DMS153 treated with DMSO at 0.1 percent for 48 hours (cell line): ENCODE data around the gene LPAR5.

ENCODE experiments used
- DNase-seq: peaks from one replicate; lab custom pipeline; 2025; ENCODE audit not compliant: unreplicated experiment; lab: John Stamatoyannopoulos, UW

Gene LPAR5

DNA sequence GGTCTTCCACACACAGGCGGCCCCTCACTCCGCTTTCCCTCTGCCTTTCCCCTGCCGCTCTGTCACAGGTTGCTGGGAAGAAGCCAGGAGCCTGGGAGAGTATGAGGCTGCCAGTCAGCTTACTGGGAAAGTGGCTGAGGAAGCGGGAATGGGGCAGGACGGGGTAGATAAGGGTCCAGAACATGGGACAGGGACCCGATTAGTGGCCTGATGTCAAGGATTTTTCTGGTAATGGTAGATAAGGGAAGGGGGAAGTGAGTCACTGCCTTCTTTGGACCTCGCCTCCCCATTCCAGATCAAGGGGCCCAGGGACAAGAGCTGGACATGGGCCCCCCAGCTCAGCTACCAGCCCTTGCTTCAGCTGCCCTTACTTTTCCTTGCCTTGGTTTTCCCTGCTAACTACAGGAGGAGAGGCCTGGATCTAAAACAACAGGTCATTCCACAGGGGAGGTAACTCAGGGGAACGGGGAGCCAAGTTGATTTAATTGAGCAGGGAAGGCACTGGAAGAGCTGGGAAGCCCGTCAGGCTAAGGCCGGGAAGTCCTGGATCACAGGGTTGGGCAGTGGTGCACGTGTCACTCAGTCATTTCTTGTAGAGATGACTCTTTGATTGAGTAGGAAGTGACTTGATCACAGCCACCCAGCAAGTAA lies 3.5 kb upstream of the LPAR5 start:
- DNase-seq = no peak

DNA sequence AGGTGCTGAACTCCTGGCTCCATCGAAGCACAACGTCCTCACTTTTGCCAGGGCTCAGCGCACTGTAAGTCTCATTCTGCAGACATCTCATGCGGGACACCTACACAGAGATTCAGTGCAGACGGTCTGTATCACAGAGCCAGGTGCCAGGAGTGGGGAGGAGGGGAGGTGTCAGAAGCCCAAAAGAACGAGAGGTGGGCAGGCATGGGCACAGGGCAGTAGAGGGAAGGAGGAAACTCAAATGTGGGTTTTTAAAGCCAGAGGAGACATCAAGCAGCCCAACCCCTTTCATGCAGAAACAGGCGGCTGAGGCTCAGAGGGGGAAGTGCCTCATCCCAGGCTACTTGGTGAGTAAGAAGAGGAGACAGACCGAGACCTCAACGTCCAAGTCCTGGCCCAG lies 2.5 kb upstream of the LPAR5 start:
- no peak for DNase-seq

- DNase-seq = no peak
Measured at GRCh38 chr12:6635375-6635855, 344 bp downstream of the LPAR5 start.

DNA sequence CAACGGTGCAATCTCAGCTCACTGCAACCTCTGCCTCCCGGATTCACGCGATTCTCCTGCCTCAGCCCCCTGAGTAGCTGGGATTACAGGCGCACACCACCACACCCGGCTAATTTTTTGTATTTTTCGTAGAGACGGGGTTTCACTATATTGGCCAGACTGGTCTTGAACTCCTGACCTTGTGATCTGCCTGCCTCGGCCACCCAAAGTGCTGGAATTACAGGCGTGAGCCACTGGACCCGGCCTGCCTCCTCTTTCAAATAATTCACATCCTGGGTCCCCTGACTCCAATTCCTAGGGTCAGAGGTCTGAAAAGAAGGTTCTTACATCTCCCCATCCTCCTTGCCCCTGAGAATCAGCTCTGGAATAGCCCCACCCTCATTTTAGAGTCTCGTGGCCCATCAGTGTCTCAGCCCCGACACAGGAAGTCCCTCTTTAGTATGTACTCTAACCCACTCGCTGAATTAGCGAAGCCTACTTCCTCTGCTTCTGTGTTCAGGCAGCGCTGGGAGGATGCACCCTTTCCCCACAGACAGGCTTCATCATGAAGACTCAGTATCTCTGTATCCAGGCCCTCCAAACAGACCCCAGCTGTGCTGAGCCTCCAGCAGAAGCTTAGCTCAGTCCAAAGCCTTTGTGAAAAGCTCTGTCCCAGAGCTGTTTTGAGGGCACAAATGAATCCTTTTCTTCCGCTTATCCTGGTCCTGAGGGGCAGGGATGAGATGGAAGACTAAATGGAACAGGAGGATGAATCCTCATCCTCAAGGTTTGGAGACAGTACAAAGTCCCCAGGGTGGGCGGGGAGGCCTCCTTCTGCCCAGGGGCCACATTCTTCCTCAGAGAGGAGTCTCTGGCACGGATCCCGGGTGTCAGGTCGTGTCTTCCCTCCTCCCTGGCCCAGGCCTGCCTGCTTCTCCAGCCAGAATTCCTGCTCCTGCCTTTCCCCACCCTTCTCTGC lies 3.5 kb downstream of the LPAR5 start:
- peak; percentile 17 for DNase-seq

DNA sequence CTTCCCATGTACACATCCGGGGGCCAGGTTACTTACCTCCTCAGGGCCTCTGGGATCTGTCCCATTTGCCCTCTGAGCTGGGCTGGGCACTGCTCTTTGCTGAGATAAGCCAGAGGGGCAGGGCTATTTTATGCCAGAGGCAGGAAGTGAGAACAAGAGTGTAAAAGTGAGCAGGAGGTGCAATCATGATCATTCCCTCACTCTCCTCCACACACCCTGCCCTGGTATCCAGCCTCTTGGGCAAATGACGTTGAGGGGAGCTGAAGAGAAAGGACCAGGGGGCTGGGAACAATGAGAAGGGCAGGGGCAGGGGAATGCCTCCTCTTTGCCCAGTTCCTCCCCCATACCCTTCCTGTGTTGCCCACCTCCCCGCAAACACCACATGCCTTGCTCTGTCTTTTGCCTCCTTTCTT lies 4.2 kb downstream of the LPAR5 start:
- DNase-seq = no peak

DNA sequence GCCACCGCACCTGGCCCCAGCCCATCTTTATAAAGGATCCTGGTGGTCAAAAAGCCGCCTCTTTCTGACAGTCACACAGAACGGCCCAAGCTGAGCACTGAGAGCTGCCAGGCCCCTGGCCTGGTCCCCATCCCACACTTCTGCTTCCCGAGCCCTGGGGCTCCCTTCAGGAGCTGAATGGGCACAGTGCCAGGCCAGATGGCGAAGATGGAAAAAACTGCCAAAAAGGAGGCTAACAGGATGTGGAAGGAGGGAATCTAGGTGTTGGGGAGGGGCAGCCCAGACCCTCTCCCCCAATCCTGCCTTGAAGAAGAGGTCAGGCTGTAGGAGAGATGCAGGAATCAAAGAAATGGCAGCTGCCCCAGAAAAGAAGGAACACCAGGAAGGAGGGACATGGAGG lies 5.0 kb downstream of the LPAR5 start:
- DNase-seq = no peak

GRCh38 chr12:6627616-6628015 lies 8.1 kb downstream of the LPAR5 start:
- DNase-seq = peak; percentile 47

DNA sequence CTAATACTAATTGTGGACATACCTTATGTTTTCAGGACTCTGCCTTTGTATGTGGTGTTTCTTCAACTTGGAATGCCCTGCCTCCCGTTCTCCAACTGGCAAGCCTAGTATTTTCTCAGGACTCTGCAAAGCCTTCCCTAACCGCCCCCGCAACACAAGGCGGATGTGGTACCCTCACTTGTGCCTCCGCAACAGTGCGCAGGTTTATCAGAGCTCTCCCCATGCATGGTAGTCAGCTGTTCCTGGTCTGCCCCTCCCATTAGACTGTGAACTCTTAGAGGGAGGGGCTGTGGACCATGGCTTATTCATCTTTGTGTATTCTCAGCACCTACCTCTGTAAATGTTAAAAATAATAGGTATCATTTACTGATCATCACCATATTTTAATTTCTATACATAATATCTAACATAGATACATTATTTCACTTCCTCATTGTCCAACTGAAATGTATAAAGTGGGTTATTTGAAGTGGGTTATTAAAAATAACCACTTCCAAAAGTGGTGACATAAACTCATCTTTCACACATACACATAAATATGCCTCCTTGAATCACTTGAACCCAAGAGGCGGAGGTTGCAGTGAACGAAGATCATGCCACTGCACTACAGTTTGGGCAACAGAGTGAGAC lies 9.0 kb downstream of the LPAR5 start:
- no peak for DNase-seq

GRCh38 chr12:6620885-6621274 lies 14.9 kb downstream of the LPAR5 start:
- no peak for DNase-seq

GRCh38 chr12:6620137-6620884 lies 15.4 kb downstream of the LPAR5 start:
- no peak for DNase-seq

DNA sequence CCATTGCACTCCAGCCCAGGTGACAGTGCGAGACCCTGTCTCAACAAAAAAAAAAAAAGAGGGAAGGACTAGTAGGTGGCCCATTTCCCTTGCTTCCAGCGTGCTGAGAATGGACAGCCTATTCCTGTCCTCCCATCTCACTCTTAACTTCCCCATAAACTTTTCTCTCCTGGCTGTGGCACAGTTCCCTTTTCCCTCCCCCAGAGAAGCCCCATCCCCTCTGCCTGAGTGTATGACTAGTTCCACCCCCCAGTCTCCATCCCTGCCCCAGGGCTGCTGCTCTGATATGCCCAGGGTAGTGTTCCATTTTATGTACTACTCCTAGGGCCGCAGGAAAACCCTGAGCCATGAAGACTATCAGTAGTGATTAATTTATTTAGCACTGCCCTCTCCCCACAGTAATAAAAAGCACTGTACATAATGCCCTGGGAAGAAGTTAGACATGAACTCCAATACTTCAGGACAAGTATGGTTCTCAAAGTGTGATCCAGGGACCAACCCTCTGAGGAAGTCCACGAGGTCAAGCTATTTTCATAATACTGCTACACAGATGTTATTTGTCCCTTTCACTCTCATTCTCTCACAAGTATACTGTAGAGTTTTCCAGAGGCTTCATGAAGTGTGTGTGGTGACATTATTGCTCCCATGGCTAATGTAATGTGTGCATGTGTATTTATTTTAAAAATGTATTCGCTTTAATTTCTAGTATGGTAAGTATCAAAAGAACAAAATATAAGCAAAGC lies 17.1 kb downstream of the LPAR5 start:
- no peak for DNase-seq

- DNase-seq = no peak
Measured at GRCh38 chr12:6615802-6616201, 20.0 kb downstream of the LPAR5 start.

DNA sequence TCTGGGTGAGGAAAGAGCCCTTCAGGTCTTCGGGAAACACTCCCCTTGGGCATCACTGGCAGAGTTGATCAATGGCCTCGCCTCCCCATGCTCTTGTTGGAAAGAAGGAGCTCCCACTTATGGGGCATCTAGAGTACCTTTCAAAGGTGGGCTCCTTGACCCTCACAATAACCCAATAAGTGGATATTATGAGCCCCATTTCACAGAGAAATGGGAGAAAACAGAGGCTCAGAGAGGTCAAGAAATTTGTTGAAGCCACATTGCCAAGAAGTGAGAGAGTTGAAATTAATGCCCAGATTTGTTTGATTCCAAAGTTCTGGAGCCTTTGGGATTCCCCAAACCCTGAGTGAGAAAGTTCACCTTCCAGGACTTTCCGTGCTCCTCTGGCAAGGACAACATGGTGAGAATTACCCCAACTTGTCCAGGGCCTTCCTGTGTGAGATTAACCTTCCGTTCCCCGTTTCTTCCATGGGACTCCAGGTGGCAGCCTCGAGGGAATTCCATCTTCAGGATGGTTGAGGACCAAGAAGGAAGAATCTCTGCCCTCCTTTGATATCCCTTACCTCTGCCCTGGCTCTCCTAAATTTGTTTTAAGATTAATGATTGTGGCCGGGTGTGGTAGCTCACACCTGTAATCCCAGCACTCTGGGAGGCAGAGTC lies 21.1 kb downstream of the LPAR5 start:
- no peak for DNase-seq

DNA sequence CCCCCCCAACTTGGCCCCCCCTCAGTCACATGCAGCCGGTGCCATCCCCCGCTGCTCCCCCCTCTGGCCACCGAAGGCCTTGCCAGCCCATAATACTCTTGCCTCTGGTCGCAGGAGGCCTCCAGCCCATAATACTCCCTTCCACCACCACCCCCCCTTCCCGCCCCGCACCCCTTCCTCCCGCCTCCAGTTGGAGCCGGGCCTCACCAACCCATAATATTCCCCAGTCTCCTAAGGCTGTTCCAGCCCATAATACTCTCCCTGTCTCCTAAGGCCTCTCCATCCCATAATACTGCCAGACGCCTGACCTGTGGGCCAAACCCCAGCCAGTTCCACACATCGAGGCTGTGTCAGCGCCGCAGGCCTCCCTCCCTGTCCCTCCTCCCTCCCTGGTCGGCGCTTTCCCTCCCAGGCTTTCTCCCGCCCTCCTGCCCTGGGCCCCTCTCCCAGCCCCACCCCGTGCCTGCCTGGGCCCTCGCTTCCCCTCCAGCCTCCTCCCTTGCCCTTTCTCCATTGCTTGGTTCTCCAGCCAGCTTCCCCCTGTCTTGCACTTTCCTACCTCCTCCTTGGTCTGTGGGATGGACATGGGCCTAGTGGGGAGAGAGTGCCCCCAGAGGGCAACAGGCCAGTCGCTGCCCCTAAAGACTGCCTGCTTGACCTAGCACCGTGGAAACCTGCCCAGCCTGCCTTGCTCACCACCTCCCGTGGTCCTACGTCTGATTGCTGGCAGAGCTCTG lies 21.8 kb downstream of the LPAR5 start:
- peak; percentile 99 for DNase-seq

DNA sequence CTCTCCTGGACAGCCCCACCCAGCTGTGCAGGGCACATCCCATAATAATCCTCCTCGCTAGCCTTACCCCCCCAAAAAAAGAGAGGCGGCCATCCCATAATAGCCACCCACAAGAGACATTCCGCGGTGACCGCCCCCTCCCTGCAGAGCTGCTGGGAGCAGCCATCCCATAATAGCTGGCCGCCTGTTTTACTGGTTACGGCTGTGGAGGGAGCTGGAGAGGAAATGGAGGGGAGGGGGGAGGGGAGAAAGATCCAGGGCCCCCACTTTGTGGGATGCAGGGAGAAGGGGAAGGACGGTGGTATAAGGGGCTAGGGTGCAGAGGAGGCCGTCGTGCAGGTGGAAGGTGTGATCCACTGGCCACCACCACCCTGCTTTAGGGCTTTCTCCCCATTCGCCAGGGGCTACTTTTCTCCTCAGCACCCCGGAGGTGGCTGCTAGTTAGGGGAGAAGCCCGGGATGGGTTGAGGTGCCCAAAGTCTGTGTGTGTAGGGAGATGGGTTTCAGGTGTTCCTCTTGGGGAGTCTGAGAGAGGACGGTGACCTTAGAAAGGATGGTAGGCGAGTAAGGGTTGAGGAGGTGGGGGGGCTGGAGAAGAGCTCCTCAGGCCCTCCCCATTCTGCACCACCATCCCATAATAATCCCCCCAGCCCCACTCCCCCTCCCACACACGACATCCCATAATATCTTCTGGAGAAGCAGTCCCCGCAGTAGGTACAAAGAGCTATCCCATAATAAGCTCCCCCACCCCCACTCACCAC lies 22.6 kb downstream of the LPAR5 start:
- peak; percentile 92 for DNase-seq

- DNase-seq = no peak
Measured at GRCh38 chr12:6612652-6613014, 23.1 kb downstream of the LPAR5 start.

GRCh38 chr12:6612247-6612646 lies 23.5 kb downstream of the LPAR5 start:
- DNase-seq = peak; percentile 40

- no peak for DNase-seq
Measured at GRCh38 chr12:6608592-6609281, 27.0 kb downstream of the LPAR5 start.
